HCT116 (cell line): Measurements from ENCODE around the gene CAT.

ENCODE experiments used
- EGR1 ChIP-seq: IDR thresholded peaks from 2 replicates; pipeline ENCODE4 v1.6.1; 2012; ENCODE audit warnings: low read depth
- EZH2phosphoT487 ChIP-seq: fragments of 200-600 bp; IDR thresholded peaks from 2 replicates; pipeline ENCODE4 v1.6.1; 2018; ENCODE audit warnings: antibody characterized with exemption, borderline replicate concordance
- FOSL1 ChIP-seq: IDR thresholded peaks from 2 replicates; pipeline ENCODE4 v1.6.1; 2012; ENCODE audit warnings: low read depth
- POLR2A ChIP-seq: IDR thresholded peaks from 2 replicates; pipeline ENCODE4 v1.7.0; 2011; ENCODE audit warnings: borderline replicate concordance; ENCODE audit not compliant: insufficient read depth, insufficient read length; ENCODE audit errors: extremely low read depth
- POLR2AphosphoS5 ChIP-seq: IDR thresholded peaks from 2 replicates; pipeline ENCODE4 v1.6.1; 2011; ENCODE audit warnings: mild to moderate bottlenecking, low read depth, low read length, moderate library complexity
- RAD21 ChIP-seq: IDR thresholded peaks from 2 replicates; pipeline ENCODE4 v1.6.1; 2012; ENCODE audit warnings: low read depth, mild to moderate bottlenecking
- TCF7L2 ChIP-seq: IDR thresholded peaks from 2 replicates; pipeline ENCODE4 v1.7.0; 2011; ENCODE audit warnings: borderline replicate concordance, inconsistent platforms; ENCODE audit not compliant: insufficient read depth, insufficient read length; ENCODE audit errors: extremely low read depth
- YY1 ChIP-seq: IDR thresholded peaks from 2 replicates; pipeline ENCODE4 v1.6.1; 2011; ENCODE audit warnings: low read length, low read depth, moderate library complexity, mild to moderate bottlenecking; ENCODE audit not compliant: insufficient replicate concordance; ENCODE audit errors: extremely low read depth
- TF ChIP-seq, protein P1 (sequence below), 3 experiments: fragments of 200-600 bp in 1 of 3; sonication (generic) in 1 of 3; IDR thresholded peaks in 2 of 3; conservative IDR thresholded peaks in 1 of 3; 2 replicates each; pipeline ENCODE4 v1.5.1; 2012 to 2017; ENCODE audit warnings: low read depth in 2 of 3, low read length in 2 of 3, antibody characterized with exemption in 1 of 3, borderline replicate concordance in 1 of 3, control low read depth in 1 of 3, mild to moderate bottlenecking in 1 of 3, mixed read lengths in 1 of 3, mixed run types in 1 of 3, moderate library complexity in 1 of 3; ENCODE audit not compliant: insufficient read depth in 1 of 3
- TF ChIP-seq, protein P2 (sequence below): IDR thresholded peaks from 2 replicates; pipeline ENCODE4 v1.6.1; 2012

DNA sequence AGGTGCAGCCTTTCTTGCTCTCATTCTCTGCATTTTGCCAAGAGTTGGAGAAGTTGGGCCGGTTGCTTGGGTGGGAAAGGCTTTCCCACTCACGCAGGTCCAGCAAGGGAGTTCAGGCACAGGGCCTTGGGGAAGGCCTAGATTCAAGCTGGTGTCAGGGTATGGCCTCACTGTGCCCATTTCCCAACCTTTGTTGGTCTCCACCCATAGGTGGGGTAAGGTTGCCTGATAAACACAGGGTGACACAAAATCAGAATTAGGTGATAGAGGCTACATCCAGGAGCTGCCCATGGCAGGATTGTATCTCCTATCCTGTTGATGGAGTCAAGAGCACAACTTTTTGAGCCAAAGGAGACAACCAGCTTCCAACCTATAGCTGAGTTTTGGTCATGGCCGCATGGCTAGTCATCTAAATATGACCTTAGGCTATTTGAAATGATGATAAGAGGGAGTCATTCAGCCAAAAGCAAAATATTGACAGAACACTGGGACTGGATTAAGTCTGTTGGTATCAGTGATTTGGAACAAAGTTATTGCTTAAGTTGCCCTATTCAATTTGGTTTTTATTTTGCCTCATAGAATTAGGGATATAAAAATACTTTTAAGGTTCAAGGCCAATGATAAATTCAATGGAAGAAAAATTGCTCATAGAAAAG, 20.9 kb downstream of the CAT start:
- TF ChIP-seq EZH2phosphoT487 = no peak
- no peak for TF ChIP-seq POLR2A
- no peak for TF ChIP-seq YY1
- TF ChIP-seq, protein P1, sequence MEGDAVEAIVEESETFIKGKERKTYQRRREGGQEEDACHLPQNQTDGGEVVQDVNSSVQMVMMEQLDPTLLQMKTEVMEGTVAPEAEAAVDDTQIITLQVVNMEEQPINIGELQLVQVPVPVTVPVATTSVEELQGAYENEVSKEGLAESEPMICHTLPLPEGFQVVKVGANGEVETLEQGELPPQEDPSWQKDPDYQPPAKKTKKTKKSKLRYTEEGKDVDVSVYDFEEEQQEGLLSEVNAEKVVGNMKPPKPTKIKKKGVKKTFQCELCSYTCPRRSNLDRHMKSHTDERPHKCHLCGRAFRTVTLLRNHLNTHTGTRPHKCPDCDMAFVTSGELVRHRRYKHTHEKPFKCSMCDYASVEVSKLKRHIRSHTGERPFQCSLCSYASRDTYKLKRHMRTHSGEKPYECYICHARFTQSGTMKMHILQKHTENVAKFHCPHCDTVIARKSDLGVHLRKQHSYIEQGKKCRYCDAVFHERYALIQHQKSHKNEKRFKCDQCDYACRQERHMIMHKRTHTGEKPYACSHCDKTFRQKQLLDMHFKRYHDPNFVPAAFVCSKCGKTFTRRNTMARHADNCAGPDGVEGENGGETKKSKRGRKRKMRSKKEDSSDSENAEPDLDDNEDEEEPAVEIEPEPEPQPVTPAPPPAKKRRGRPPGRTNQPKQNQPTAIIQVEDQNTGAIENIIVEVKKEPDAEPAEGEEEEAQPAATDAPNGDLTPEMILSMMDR (IDR thresholded peaks at IDR 0.05 in 2 of 3, conservative IDR thresholded peaks at IDR 0.05 in 1 of 3; ENCODE audit: borderline replicate concordance in 1 of 3, insufficient read depth in 1 of 3, low read depth in 2 of 3, low read length in 2 of 3) = no peak
- TF ChIP-seq, protein P2, sequence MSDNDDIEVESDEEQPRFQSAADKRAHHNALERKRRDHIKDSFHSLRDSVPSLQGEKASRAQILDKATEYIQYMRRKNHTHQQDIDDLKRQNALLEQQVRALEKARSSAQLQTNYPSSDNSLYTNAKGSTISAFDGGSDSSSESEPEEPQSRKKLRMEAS = no peak
- no peak for TF ChIP-seq RAD21
- TF ChIP-seq FOSL1 = no peak
- no peak for TF ChIP-seq TCF7L2
- no peak for TF ChIP-seq EGR1
- TF ChIP-seq POLR2AphosphoS5 = no peak
